GM12878 (cell line): ENCODE results near the gene USH2A. TPM values are rescaled to one million over a fixed set of nuclear protein-coding genes. Genes with fewer than 3 reads are reported as not detected.

ENCODE experiments used
- ATAC-seq: fragments of 200-7000 bp; cut with Tn5 transposase; 3 replicates; pipeline ENCODE4 v1.9.1; 2020; ENCODE audit warnings: mild to moderate bottlenecking, moderate library complexity
- BruUV-seq: library from RNA; stranded (reverse); fragments of 400-500 nt; replicated peaks from 2 replicates; lab custom pipeline; 2021; lab: Mats Ljungman, UMichigan
- CTCF ChIA-PET: fragments of 300-600 bp; sonication (Branson Sonifier 250); formaldehyde crosslinking; extraction: SDS; loops from one replicate; lab custom pipeline; 2021; ENCODE audit warnings: inconsistent platforms; lab: Yijun Ruan, JAX
- POLR2A ChIA-PET: fragments of 350-600 bp; formaldehyde crosslinking; extraction: SDS; loops from one replicate; lab custom pipeline; 2021; ENCODE audit warnings: inconsistent platforms; lab: Charles Lee
- RAD21 ChIA-PET: fragments of 300-600 bp; sonication (Branson Sonifier 250); formaldehyde crosslinking; loops from one replicate; lab custom pipeline; 2023; ENCODE audit warnings: antibody characterized with exemption; ENCODE audit not compliant: unreplicated experiment; lab: Charles Lee
- SMC1A ChIA-PET: fragments of 300-600 bp; sonication (Branson Sonifier 250); formaldehyde crosslinking; loops from one replicate; lab custom pipeline; 2023; ENCODE audit not compliant: unreplicated experiment, uncharacterized antibody; lab: Charles Lee
- DNase-seq: peaks from one replicate; pipeline ENCODE4 v3.0.0-alpha.2; 2011; ENCODE audit warnings: low read depth, low spot score
- FAIRE-seq: peaks from 3 replicates; lab custom pipeline; 2011; peaks lifted over from hg19 to GRCh38; lab: Jason Lieb, UNC
- H2AFZ ChIP-seq: 2 replicates; pipeline ENCODE4 v1.6.0; 2011; ENCODE audit warnings: low read depth, low read length, control low read depth; ENCODE audit not compliant: control insufficient read depth
- H3K27ac ChIP-seq: 2 replicates; pipeline ENCODE4 v1.5.1; 2011; ENCODE audit warnings: control low read depth; ENCODE audit not compliant: control insufficient read depth, insufficient read depth
- H3K27me3 ChIP-seq, 2 experiments: replicated peaks in 1 of 2; 2 replicates each; pipeline versions ENCODE4 v1.6.0 to v1.6.1; 2011; ENCODE audit warnings: low read length in 1 of 2; ENCODE audit not compliant: control insufficient read depth in 2 of 2, insufficient read depth in 2 of 2
- H3K36me3 ChIP-seq, 2 experiments: 2 replicates each; pipeline ENCODE4 v1.5.1; 2011; ENCODE audit warnings: low read length in 1 of 2; ENCODE audit not compliant: control insufficient read depth in 2 of 2, insufficient read depth in 2 of 2
- H3K4me1 ChIP-seq: 2 replicates; pipeline ENCODE4 v1.6.1; 2011; ENCODE audit warnings: mild to moderate bottlenecking, low read length, moderate library complexity, mixed read lengths; ENCODE audit not compliant: control insufficient read depth, insufficient read depth
- H3K4me2 ChIP-seq: 2 replicates; pipeline ENCODE4 v1.6.0; 2011; ENCODE audit warnings: control low read depth; ENCODE audit not compliant: control insufficient read depth, insufficient read depth
- H3K4me3 ChIP-seq: fragments of 200-600 bp; sonication (generic); 2 replicates; pipeline ENCODE4 v1.5.1; 2016
- H3K79me2 ChIP-seq: 2 replicates; pipeline ENCODE4 v1.6.0; 2011; ENCODE audit warnings: low read length; ENCODE audit not compliant: control insufficient read depth, insufficient read depth
- H3K9ac ChIP-seq: 2 replicates; pipeline ENCODE4 v1.8.0; 2011; ENCODE audit warnings: low read length, control low read depth, mixed read lengths; ENCODE audit not compliant: control insufficient read depth, insufficient read depth
- H3K9me3 ChIP-seq: replicated peaks from 3 replicates; pipeline ENCODE4 v1.5.1; 2011; ENCODE audit warnings: mild to moderate bottlenecking, low read length; ENCODE audit not compliant: control insufficient read depth, insufficient read depth
- H4K20me1 ChIP-seq: 2 replicates; pipeline ENCODE4 v1.6.0; 2011; ENCODE audit not compliant: control insufficient read depth, insufficient read depth
- EED ChIP-seq: sonication (generic); IDR thresholded peaks from 2 replicates; pipeline ENCODE4 v1.6.1; 2016; ENCODE audit warnings: antibody characterized with exemption, low read depth
- EP300 ChIP-seq, 2 experiments: fragments of 150-350 bp in 1 of 2; IDR thresholded peaks; 2 replicates each; pipeline ENCODE4 v1.6.1; 2011 to 2012; ENCODE audit warnings: low read depth in 2 of 2, low read length in 2 of 2, borderline replicate concordance in 1 of 2, improper control_type of control experiment in 1 of 2, inconsistent platforms in 1 of 2; ENCODE audit not compliant: control insufficient read depth in 1 of 2
- ETV6 ChIP-seq, 2 experiments: fragments of 450-650 bp in 1 of 2; IDR thresholded peaks in 1 of 2; conservative IDR thresholded peaks in 1 of 2; 2 replicates each; pipeline ENCODE4 v1.6.1; 2014; ENCODE audit warnings: antibody characterized with exemption in 1 of 2, borderline replicate concordance in 1 of 2, low read depth in 1 of 2, mild to moderate bottlenecking in 1 of 2, moderate library complexity in 1 of 2
- HCFC1 ChIP-seq: fragments of 150-350 bp; IDR thresholded peaks from 2 replicates; pipeline ENCODE4 v1.6.1; 2014; ENCODE audit warnings: low read length
- IRF4 ChIP-seq: IDR thresholded peaks from 2 replicates; pipeline ENCODE4 v1.6.1; 2011; ENCODE audit warnings: low read depth, low read length
- KAT2A ChIP-seq: conservative IDR thresholded peaks from 2 replicates; pipeline ENCODE4 v1.6.1; 2011; ENCODE audit warnings: low read depth, low read length; ENCODE audit not compliant: control insufficient read depth
- NFYA ChIP-seq: IDR thresholded peaks from 2 replicates; pipeline ENCODE4 v1.6.1; 2011; ENCODE audit warnings: low read depth, mild to moderate bottlenecking, low read length, improper control_type of control experiment, borderline replicate concordance
- NR2C1 ChIP-seq: fragments of 450-650 bp; IDR thresholded peaks from 2 replicates; pipeline ENCODE4 v1.6.1; 2017; ENCODE audit warnings: antibody characterized with exemption, mild to moderate bottlenecking, moderate library complexity
- SPI1 ChIP-seq: IDR thresholded peaks from 2 replicates; pipeline ENCODE4 v1.6.1; 2011; ENCODE audit warnings: low read depth, mild to moderate bottlenecking, low read length, moderate library complexity, borderline replicate concordance; ENCODE audit not compliant: insufficient read depth
- TAF1 ChIP-seq: IDR thresholded peaks from 2 replicates; pipeline ENCODE4 v1.6.1; 2011; ENCODE audit warnings: mild to moderate bottlenecking, low read depth, low read length, borderline replicate concordance
- ZBED1 ChIP-seq: IDR thresholded peaks from 2 replicates; pipeline ENCODE4 v1.6.1; 2016; ENCODE audit warnings: borderline replicate concordance
- ZNF217 ChIP-seq: fragments of 450-650 bp; IDR thresholded peaks from 2 replicates; pipeline ENCODE4 v1.6.1; 2017; ENCODE audit warnings: antibody characterized with exemption, mild to moderate bottlenecking
- ZNF622 ChIP-seq: fragments of 450-650 bp; IDR thresholded peaks from 2 replicates; pipeline ENCODE4 v1.6.1; 2017; ENCODE audit warnings: mild to moderate bottlenecking, inconsistent platforms
- WGBS: methylation state at CpG from one replicate; pipeline ENCODE4 v1.1.6; 2016; ENCODE audit warnings: low lambda C conversion rate; ENCODE audit not compliant: insufficient replicate concordance, insufficient coverage; ENCODE audit errors: missing lambda C conversion rate; 5-methylcytosine and 5-hydroxymethylcytosine counted together
- in situ Hi-C: fragments of 300-500 bp; cut with MboI; formaldehyde crosslinking; loops from 9 replicates; pipeline ENCODE4 v1.14.3; 2018; ENCODE audit warnings: mixed read lengths
- intact Hi-C: fragments of 100-400 bp; cut with micrococcal nuclease; formaldehyde crosslinking; loops from one replicate; pipeline ENCODE4 v1.14.2; 2022; ENCODE audit not compliant: unreplicated experiment
- polyA plus RNA-seq, 11 experiments: library from polyadenylated mRNA; depleted of rRNA in 4 of 11; unstranded in 6 of 11; stranded (reverse) in 5 of 11; fragments of >200 nt; fragmentation: Nextera tagmentation in 4 of 11; fragmentation: Illumina TruSeq in 1 of 11; extraction: Ambion mirVana in 4 of 11; extraction: Trizol in 1 of 11; gene quantifications; 1 replicate in 1 of 11; 2 replicates in 10 of 11; pipeline versions ENCODE4 v1.2.1 to v1.2.3, GENCODE V29; 2011 to 2016; ENCODE audit warnings: inconsistent platforms in 2 of 11, missing spikeins in 2 of 11, low read depth in 1 of 11
- total RNA-seq, 4 experiments: library from RNA; depleted of rRNA in 3 of 4; stranded (reverse); fragments of >200 nt in 3 of 4; fragmentation: Illumina TruSeq in 1 of 4; extraction: Trizol in 1 of 4; gene quantifications; 2 replicates each; pipeline versions ENCODE4 v1.2.1 to v1.2.3, GENCODE V29; 2013 to 2021
- TF ChIP-seq, protein P1 (sequence below): fragments of 450-650 bp; IDR thresholded peaks from 2 replicates; pipeline ENCODE4 v1.6.1; 2016; ENCODE audit warnings: mild to moderate bottlenecking

The USH2A gene
- total and polyA plus RNA-seq, 10 of the 15 experiments (the other 5 are each of a cell fraction or from before 2014, with no cell fraction given): under 0.01 to 0.20 (median 0.01) TPM; not detected in 2

DNA sequence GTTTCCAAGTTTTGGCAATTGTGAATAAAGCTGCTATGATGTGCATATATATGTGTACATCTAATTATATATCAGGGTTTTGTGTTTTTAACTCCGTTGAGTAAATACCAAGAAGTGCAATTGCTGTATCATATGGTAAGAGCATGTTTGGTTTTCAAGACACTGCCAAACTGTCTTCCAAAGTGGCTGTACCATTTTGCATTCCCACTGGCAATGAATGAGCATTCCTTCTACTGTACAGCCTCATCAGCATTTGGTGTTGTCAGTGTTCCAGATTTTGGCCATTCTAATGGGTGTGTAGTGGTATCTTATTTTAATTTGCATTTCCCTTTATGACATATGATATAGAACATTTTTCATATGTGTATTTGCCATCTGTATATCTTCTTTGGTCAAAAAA is 246.3 kb downstream of the USH2A start:
- no peak for FAIRE-seq
- 0% methylated on average over 1 of the region's 1 CpG for WGBS
- Histone ChIP-seq H3K79me2 (no peaks in the 10 kb centered on the region), H3K9ac (no peak overlapping the region), H3K9me3 (no peaks in the 10 kb centered on the region), H3K27ac (no peak overlapping the region), H3K36me3 (no peaks in the 10 kb centered on the region), H3K4me2 (no peak overlapping the region), H2AFZ (no peak overlapping the region), H3K4me1 (no peaks in the 10 kb centered on the region), H4K20me1 (no peaks in the 10 kb centered on the region), H3K4me3 (no peak overlapping the region), H3K27me3 (no peaks in the 10 kb centered on the region)
- TF ChIP-seq, protein P1, sequence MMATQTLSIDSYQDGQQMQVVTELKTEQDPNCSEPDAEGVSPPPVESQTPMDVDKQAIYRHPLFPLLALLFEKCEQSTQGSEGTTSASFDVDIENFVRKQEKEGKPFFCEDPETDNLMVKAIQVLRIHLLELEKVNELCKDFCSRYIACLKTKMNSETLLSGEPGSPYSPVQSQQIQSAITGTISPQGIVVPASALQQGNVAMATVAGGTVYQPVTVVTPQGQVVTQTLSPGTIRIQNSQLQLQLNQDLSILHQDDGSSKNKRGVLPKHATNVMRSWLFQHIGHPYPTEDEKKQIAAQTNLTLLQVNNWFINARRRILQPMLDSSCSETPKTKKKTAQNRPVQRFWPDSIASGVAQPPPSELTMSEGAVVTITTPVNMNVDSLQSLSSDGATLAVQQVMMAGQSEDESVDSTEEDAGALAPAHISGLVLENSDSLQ: no peak
- TF ChIP-seq ETV6 (conservative IDR thresholded peaks at IDR 0.05 in 1 of 2, IDR thresholded peaks at IDR 0.05 in 1 of 2; ENCODE audit: borderline replicate concordance in 1 of 2, low read depth in 1 of 2) (no peak), SPI1 (no peak), NFYA (no peak), ZNF622 (no peak), IRF4 (no peak), EED (no peak), EP300 (IDR thresholded peaks at IDR 0.05; ENCODE audit: borderline replicate concordance in 1 of 2, control insufficient read depth in 1 of 2, low read depth in 2 of 2, low read length in 2 of 2) (no peak), TAF1 (no peak), HCFC1 (no peak), KAT2A (no peak), ZNF217 (no peak), ZBED1 (no peak), NR2C1 (no peak)
- RAD21 ChIA-PET: no interaction called here
- ATAC-seq: no peak
- intact Hi-C loops: no loop called here
- CTCF ChIA-PET: interaction anchor here (1.3 kb wide), 1 partner anchor 13 kb away, joined by 4 read pairs; no protein-coding TSS in a partner anchor
- in situ Hi-C loops: no loop called here
- POLR2A ChIA-PET: no interaction called here
- BruUV-seq: no TSS peak
- no peak for DNase-seq
- SMC1A ChIA-PET: no interaction called here
